ENCODE data around the gene TTYH3. TPM values are rescaled to one million over a fixed set of nuclear protein-coding genes. Genes with fewer than 3 reads are reported as not detected.

The TTYH3 gene
- total and polyA plus RNA-seq, 9 of the 15 experiments (the other 6 are each of a cell fraction or from before 2014, with no cell fraction given): 0.01 to 5.5 (median 1.1) TPM

DNA sequence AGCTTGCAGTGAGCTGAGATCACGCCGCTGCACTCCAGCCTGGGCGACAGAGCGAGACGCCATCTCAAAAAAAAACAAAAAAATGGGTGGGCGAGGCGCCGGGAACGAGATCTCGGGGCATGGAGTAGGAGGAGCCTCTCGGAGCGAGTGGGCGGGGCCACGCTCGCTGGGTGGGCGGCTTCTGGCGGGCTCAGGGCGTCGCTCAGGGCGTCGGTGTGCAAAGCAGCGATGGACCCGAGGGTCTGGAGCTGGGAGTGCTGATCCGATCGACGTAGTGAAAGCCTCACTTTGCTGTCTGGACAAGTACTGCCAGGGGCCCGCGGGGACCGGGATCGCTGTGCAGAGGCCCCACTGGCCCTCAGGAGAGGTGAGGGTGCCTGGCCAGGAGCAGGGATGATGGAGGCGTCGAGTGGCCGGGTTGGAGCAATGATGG lies 33.6 kb downstream of the TTYH3 start:
- Histone ChIP-seq H2AFZ (ENCODE audit: low read depth, low read length) (no peak overlapping the region; the same call in 1 of the 2 replicates), H3K9ac (ENCODE audit: insufficient read depth in 1 of 2, low read depth in 2 of 2, low read length in 2 of 2) (peak overlapping the region in 1 of 2 experiments; percentile 64; a peak in 1 of 4 replicates), H3K4me2 (ENCODE audit: insufficient read depth, low read length) (no peak overlapping the region), H3K79me2 (ENCODE audit: control insufficient read depth, insufficient read depth, low read length) (no peaks in the 10 kb centered on the region), H3K9me3 (replicated peaks; ENCODE audit: control insufficient read depth, insufficient read depth, low read depth, low read length) (no peaks in the 10 kb centered on the region), H3K27me3 (ENCODE audit: control insufficient read depth in 2 of 2, insufficient read depth in 2 of 2, low read length in 2 of 2) (peaks cover 7 to 28% of the 10 kb centered on the region in 2 experiments; a peak in 3 of 5 replicates), H3K27ac (ENCODE audit: extremely low read depth, low read depth, low read length) (no peak overlapping the region), H3K4me3 (no peak overlapping the region), H3K4me1 (replicated peaks in 1 of 2; ENCODE audit: control insufficient read depth in 2 of 2, insufficient read depth in 2 of 2, low read length in 2 of 2) (peaks cover 4 to 55% of the 10 kb centered on the region in 2 experiments), H3K36me3 (ENCODE audit: control insufficient read depth, insufficient read depth, low read length) (no peaks in the 10 kb centered on the region), H4K20me1 (replicated peaks; ENCODE audit: control insufficient read depth, insufficient read depth, low read length) (peaks cover 3% of the 10 kb centered on the region), H3K9me1 (ENCODE audit: control insufficient read depth, insufficient read depth, low read length) (no peaks in the 10 kb centered on the region)
- 58% methylated on average over 19 of the region's 33 CpGs for WGBS (ENCODE audit: insufficient coverage, low coverage, missing lambda C conversion rate)
- DNase-seq (ENCODE audit: extremely low read depth in 1 of 4, low spot score in 3 of 4) (peak in 2 of 4 experiments; percentile 38), FAIRE-seq (no peak), ATAC-seq (no peak)
- no TSS peak for BruUV-seq (replicated peaks)
- in situ Hi-C loops (cut with MboI) (no loop called here), intact Hi-C loops (cut with micrococcal nuclease) (loop anchor here (10.0 kb wide), 1 partner anchor 191 kb away; the partner anchor contains the start of gene GRIFIN)
- ChIA-PET CTCF (ENCODE audit: low intra/inter-chr PET ratio) (no interaction called here), POLR2A (interaction anchor here (0.7 kb wide), 1 partner anchor 41 kb away, joined by 3 read pairs; no protein-coding TSS in a partner anchor)
- no peak for TF ChIP-seq ZNF165 (CRISPR knock-in tag; IDR thresholded peaks at IDR 0.05; ENCODE audit: borderline replicate concordance)
- TF ChIP-seq, protein P1, sequence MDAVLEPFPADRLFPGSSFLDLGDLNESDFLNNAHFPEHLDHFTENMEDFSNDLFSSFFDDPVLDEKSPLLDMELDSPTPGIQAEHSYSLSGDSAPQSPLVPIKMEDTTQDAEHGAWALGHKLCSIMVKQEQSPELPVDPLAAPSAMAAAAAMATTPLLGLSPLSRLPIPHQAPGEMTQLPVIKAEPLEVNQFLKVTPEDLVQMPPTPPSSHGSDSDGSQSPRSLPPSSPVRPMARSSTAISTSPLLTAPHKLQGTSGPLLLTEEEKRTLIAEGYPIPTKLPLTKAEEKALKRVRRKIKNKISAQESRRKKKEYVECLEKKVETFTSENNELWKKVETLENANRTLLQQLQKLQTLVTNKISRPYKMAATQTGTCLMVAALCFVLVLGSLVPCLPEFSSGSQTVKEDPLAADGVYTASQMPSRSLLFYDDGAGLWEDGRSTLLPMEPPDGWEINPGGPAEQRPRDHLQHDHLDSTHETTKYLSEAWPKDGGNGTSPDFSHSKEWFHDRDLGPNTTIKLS (IDR thresholded peaks at IDR 0.05; ENCODE audit: borderline replicate concordance, low read depth): no peak
- 0 out of 2 replicates have a peak, but pooled peaks have one; percentile 29 for TF ChIP-seq POLR2G (IDR thresholded peaks at IDR 0.05; ENCODE audit: low read depth, low read length)
- no peak for TF ChIP-seq SRSF3 (IDR thresholded peaks at IDR 0.05; ENCODE audit: insufficient read depth, low read length)
- TF ChIP-seq PHB (CRISPR knock-in tag; IDR thresholded peaks at IDR 0.05): no peak
- TF ChIP-seq, protein P2, sequence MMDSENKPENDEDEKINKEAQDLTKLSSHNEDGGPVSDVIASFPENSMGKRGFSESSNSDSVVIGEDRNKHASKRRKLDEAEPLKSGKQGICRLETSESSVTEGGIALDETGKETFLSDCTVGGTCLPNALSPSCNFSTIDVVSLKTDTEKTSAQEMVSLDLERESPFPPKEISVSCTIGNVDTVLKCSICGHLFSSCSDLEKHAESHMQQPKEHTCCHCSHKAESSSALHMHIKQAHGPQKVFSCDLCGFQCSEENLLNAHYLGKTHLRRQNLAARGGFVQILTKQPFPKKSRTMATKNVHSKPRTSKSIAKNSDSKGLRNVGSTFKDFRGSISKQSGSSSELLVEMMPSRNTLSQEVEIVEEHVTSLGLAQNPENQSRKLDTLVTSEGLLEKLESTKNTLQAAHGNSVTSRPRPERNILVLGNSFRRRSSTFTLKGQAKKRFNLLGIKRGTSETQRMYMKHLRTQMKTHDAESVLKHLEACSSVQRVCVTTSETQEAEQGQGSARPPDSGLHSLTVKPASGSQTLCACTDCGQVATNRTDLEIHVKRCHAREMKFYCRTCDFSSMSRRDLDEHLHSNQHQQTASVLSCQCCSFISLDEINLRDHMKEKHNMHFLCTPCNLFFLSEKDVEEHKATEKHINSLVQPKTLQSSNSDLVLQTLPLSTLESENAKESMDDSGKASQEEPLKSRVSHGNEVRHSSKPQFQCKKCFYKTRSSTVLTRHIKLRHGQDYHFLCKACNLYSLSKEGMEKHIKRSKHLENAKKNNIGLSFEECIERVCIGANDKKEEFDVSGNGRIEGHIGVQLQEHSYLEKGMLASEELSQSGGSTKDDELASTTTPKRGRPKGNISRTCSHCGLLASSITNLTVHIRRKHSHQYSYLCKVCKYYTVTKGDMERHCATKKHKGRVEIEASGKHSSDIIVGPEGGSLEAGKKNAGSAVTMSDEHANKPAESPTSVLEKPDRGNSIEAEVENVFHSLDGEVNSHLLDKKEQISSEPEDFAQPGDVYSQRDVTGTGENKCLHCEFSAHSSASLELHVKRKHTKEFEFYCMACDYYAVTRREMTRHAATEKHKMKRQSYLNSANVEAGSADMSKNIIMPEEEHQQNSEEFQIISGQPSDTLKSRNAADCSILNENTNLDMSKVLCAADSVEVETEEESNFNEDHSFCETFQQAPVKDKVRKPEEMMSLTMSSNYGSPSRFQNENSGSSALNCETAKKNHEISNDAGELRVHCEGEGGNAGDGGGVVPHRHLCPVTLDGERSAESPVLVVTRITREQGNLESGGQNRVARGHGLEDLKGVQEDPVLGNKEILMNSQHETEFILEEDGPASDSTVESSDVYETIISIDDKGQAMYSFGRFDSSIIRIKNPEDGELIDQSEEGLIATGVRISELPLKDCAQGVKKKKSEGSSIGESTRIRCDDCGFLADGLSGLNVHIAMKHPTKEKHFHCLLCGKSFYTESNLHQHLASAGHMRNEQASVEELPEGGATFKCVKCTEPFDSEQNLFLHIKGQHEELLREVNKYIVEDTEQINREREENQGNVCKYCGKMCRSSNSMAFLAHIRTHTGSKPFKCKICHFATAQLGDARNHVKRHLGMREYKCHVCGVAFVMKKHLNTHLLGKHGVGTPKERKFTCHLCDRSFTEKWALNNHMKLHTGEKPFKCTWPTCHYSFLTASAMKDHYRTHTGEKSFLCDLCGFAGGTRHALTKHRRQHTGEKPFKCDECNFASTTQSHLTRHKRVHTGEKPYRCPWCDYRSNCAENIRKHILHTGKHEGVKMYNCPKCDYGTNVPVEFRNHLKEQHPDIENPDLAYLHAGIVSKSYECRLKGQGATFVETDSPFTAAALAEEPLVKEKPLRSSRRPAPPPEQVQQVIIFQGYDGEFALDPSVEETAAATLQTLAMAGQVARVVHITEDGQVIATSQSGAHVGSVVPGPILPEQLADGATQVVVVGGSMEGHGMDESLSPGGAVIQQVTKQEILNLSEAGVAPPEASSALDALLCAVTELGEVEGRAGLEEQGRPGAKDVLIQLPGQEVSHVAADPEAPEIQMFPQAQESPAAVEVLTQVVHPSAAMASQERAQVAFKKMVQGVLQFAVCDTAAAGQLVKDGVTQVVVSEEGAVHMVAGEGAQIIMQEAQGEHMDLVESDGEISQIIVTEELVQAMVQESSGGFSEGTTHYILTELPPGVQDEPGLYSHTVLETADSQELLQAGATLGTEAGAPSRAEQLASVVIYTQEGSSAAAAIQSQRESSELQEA (IDR thresholded peaks at IDR 0.05; ENCODE audit: low read depth): no peak
- no peak for TF ChIP-seq RFX1 (IDR thresholded peaks at IDR 0.05)
- no peak for TF ChIP-seq RBM17 (IDR thresholded peaks at IDR 0.05; ENCODE audit: borderline replicate concordance, low read depth, low read length)
- peak; percentile 36; the same call in 1 of the 2 replicates for TF ChIP-seq EGR1 (conservative IDR thresholded peaks at IDR 0.05)
- TF ChIP-seq BMI1 (IDR thresholded peaks at IDR 0.05; ENCODE audit: low read length): no peak
- no peak for TF ChIP-seq CC2D1A (IDR thresholded peaks at IDR 0.05)
